Lower leg skin (tissue), 4 donors: ENCODE measurements around the gene PANX3. TPM values are rescaled to one million over a fixed set of nuclear protein-coding genes. Genes with fewer than 3 reads are reported as not detected.

Experiments
- DNase-seq, 2 donors: peaks; one replicate each; pipeline ENCODE4 v3.0.0-alpha.2; 2019; ENCODE audit warnings: low spot score in 2 of 2
- H3K4me3 ChIP-seq: fragments of 200-600 bp; sonication (generic); 2 replicates; pipeline ENCODE4 v1.5.1; 2017; ENCODE audit warnings: mild to moderate bottlenecking, low read depth; ENCODE audit not compliant: poor library complexity, severe bottlenecking
- POLR2A ChIP-seq, 2 donors: fragments of 450-650 bp; IDR thresholded peaks; one replicate each; pipeline ENCODE4 v1.6.1; 2016 to 2017; ENCODE audit warnings: antibody characterized with exemption in 2 of 2, mild to moderate bottlenecking in 1 of 2, moderate library complexity in 1 of 2
- WGBS, 2 donors: methylation state at CpG; one replicate each; pipeline ENCODE4 v1.1.5; 2018; 5-methylcytosine and 5-hydroxymethylcytosine counted together
- intact Hi-C: fragments of 100-400 bp; cut with DNase I; formaldehyde crosslinking; loops from one replicate; pipeline ENCODE4 v1.15.0; 2023; ENCODE audit warnings: low total_unique reads
- total RNA-seq, 4 donors: library from RNA; depleted of rRNA; stranded (reverse); fragments of >200 nt; gene quantifications; one replicate each; pipeline ENCODE4 v1.1.0, GENCODE V29; 2016
- TF ChIP-seq, protein P1 (sequence below), 3 donors: fragments of 450-650 bp; IDR thresholded peaks; one replicate each; pipeline ENCODE4 v1.5.1; 2016; ENCODE audit warnings: antibody characterized with exemption in 3 of 3, mild to moderate bottlenecking in 3 of 3, moderate library complexity in 2 of 3

PANX3 gene, protein sequence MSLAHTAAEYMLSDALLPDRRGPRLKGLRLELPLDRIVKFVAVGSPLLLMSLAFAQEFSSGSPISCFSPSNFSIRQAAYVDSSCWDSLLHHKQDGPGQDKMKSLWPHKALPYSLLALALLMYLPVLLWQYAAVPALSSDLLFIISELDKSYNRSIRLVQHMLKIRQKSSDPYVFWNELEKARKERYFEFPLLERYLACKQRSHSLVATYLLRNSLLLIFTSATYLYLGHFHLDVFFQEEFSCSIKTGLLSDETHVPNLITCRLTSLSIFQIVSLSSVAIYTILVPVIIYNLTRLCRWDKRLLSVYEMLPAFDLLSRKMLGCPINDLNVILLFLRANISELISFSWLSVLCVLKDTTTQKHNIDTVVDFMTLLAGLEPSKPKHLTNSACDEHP
- not detected for total RNA-seq

DNA sequence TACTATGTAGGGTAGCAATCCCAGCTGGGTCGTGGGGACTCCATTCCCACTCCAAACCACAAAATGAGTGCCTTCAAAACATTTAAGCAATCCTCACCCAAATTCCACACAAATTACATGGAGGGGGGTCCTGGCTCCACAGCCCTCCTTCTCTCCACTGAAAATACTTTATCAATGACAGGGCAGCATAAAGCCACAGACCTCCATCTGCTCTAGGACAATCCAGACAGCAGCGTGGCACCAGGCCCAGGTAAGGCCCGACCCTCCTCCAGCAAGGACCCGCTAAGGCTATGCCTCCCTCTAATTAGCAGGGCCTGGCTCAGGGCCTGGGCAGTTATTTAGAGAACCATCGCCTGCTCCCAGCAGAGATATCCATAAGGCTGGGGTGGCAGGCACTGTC, at the start of gene PANX3:
TSS of gene PANX3 (plus strand) at position 365 of the 400 bp plus-strand sequence. CDS start 129 bp downstream, outside the sequence.
- TF ChIP-seq, protein P1, sequence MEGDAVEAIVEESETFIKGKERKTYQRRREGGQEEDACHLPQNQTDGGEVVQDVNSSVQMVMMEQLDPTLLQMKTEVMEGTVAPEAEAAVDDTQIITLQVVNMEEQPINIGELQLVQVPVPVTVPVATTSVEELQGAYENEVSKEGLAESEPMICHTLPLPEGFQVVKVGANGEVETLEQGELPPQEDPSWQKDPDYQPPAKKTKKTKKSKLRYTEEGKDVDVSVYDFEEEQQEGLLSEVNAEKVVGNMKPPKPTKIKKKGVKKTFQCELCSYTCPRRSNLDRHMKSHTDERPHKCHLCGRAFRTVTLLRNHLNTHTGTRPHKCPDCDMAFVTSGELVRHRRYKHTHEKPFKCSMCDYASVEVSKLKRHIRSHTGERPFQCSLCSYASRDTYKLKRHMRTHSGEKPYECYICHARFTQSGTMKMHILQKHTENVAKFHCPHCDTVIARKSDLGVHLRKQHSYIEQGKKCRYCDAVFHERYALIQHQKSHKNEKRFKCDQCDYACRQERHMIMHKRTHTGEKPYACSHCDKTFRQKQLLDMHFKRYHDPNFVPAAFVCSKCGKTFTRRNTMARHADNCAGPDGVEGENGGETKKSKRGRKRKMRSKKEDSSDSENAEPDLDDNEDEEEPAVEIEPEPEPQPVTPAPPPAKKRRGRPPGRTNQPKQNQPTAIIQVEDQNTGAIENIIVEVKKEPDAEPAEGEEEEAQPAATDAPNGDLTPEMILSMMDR (IDR thresholded peaks at IDR 0.05) = no peak
- no peak for TF ChIP-seq POLR2A (IDR thresholded peaks at IDR 0.05)
- 67 to 81% methylated on average over 5 of the region's 5 CpGs for WGBS, 2 donors

DNA sequence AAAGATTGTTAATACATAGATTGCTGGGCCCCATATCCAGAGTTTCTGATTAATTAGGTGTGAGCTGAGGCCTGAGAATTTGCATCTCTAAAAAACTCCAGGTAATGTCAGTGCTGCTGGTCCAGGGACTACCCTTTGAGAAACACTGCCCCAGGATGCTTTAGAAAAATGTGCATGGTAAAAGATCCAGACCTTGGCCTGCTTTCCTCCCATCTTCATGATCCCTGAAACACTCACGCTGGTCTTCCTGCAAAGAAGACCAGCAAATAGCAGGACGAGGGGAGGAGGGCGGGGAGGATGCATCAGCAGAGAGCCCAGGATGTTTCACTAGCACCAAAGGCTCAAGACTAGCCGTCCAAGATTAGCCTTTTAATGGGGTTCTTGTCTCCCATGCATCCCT, 41.5 kb upstream of the PANX3 start, which contains the start of gene OR8A1:
TSS of gene OR8A1 (plus strand) at position 301 of the 400 bp plus-strand sequence. CDS start 123 bp downstream, outside the sequence.
- WGBS, 2 donors = 34 to 73% methylated on average over 4 of the region's 4 CpGs
- no peak within 1 kb of the TSS for H3K4me3 ChIP-seq
- DNase-seq = no peak
- no peak for TF ChIP-seq POLR2A (IDR thresholded peaks at IDR 0.05)
- TF ChIP-seq, protein P1 (IDR thresholded peaks at IDR 0.05) = no peak
- intact Hi-C loops = no loop called here

More for the DNA sequence above, at the start of gene PANX3:
- intact Hi-C loops = no loop called here
- DNase-seq = no peak
- no peak within 1 kb of the TSS for H3K4me3 ChIP-seq

DNA sequence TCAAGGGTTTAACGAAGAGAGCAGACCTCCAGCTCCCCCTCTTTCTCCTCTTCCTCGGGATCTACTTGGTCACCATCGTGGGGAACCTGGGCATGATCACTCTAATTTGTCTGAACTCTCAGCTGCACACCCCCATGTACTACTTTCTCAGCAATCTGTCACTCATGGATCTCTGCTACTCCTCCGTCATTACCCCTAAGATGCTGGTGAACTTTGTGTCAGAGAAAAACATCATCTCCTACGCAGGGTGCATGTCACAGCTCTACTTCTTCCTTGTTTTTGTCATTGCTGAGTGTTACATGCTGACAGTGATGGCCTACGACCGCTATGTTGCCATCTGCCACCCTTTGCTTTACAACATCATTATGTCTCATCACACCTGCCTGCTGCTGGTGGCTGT, 41.1 kb upstream of the PANX3 start:
- TF ChIP-seq, protein P1 (IDR thresholded peaks at IDR 0.05) = no peak
- no peak for TF ChIP-seq POLR2A (IDR thresholded peaks at IDR 0.05)
- 80 to 86% methylated on average over 7 of the region's 7 CpGs for WGBS, 2 donors
- H3K4me3 ChIP-seq = no peak overlapping the region
- DNase-seq = no peak
- intact Hi-C loops = no loop called here

DNA sequence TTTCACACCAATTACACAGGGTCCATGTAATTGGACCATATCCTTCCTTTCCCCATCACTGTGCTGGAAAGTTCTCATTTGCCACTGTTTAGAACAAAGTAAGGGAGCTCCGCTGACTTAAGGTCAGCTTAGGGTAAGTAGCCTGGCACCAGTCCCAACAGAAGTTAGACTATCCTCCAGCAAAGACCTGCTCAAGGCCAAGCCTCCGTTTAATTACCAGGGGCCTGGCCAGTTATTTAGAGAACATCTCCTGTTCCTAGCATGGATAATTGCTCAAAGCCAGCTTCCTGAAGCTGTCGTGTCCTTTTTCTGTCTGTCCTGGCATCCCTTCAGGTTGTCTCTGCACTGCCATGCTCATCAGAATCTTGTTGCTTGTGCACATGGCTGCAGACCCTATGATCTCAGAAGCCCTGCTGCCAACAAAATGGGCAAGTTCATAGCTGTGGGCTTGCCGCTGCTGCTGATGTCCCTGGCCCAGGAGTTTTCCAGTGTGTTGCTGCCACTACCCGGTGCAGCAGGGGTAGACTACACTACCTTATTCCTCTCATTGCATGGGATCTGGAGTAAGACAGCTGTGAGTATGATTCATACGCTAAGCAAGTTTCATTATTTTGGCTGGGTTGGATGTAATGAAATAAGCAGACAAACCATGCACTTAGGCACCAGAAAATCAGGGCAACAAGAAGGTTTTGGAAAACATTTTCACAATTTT, 33.4 kb upstream of the PANX3 start:
- DNase-seq = no peak
- H3K4me3 ChIP-seq = no peak overlapping the region
- intact Hi-C loops = no loop called here
- TF ChIP-seq, protein P1 (IDR thresholded peaks at IDR 0.05) = no peak
- TF ChIP-seq POLR2A (IDR thresholded peaks at IDR 0.05) = no peak
- WGBS, 2 donors = 55 to 72% methylated on average over 6 of the region's 6 CpGs

DNA sequence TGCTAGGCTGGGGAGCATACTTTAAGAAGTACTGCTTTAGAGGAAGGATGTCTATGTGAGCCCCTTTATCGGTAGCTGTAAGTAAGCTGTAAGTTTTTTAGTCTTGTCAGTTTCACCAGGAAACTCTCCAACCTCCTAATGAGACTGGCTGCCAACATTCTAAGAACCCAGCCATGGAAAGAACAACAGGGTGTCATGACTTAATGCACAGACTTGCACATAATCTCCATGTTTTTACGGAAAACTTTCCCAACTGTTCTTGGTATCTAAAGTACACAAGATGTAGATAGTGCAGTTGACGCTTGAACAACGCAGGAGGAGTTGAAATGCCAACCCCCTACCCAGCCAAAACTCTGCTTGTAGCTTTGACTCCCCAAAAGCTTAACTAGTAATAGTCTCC, 32.5 kb upstream of the PANX3 start:
- DNase-seq = no peak
- intact Hi-C loops = no loop called here
- 86 to 90% methylated on average over 4 of the region's 4 CpGs for WGBS, 2 donors
- TF ChIP-seq, protein P1 (IDR thresholded peaks at IDR 0.05) = no peak
- TF ChIP-seq POLR2A (IDR thresholded peaks at IDR 0.05) = no peak
- no peak overlapping the region for H3K4me3 ChIP-seq
